ENCODE measurements around the gene OR2J2.
"Not testable (repeated sequence)": the region's sequence is repeated elsewhere in the genome, so short reads cannot be mapped to it uniquely, and the experiment has no call there.

Gene OR2J2

DNA sequence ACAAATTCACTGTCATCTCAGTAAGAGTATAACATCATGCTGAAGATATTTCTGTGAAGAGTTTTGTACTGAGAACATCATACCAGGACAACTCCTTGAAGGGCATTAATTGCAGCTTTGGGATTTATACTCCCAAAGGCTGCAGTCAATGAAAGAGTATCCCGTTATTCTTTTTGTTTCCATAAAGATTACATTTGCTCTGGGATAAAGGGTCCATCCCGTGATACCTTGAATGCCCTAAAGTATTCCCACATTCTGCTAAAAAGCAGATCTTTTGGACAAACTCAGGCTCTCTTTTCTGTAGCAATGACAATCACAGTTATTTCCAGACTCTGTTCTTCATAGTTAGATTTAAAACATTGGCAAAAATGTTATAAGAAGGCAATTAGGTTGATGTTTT lies at the start of gene OR2J2:
OR2J2 (plus strand) TSS at position 301 of the 400 bp plus-strand sequence. CDS start 2,729 bp downstream, outside the sequence.
- not testable (repeated sequence) for DNase-seq (ENCODE audit: insufficient read length, low spot score); FAIRE-seq

GRCh38 chr6:29129326-29130012 lies 41.2 kb upstream of the OR2J2 start:
- FAIRE-seq (no peak), DNase-seq (ENCODE audit: insufficient read length, low spot score) (no peak)
- TF ChIP-seq POLR2A (IDR thresholded peaks at IDR 0.05; ENCODE audit: low read depth, low read length) = no peak

DNA sequence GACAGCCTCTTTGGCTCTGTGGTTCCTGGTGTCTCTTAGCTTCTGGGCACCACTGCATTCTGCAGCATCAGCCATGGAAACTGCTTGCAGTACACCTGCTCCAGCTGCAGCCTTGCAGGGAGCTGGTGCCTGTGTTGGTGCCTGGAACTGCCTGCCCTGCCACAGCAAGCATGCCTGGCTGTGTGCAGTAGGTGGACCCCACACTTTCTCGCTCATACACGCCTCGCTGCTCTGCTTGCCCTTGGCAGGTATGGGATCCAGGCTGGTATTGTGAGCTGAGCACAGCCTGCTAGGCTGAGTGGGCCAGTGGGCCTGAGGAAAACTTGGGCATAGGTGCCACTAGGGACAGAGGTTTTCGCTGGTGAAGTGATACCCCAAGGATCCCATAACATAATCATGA lies 40.1 kb upstream of the OR2J2 start:
- no peak for TF ChIP-seq POLR2A (IDR thresholded peaks at IDR 0.05; ENCODE audit: low read depth, low read length)
- FAIRE-seq (no peak), DNase-seq (ENCODE audit: insufficient read length, low spot score) (no peak)

DNA sequence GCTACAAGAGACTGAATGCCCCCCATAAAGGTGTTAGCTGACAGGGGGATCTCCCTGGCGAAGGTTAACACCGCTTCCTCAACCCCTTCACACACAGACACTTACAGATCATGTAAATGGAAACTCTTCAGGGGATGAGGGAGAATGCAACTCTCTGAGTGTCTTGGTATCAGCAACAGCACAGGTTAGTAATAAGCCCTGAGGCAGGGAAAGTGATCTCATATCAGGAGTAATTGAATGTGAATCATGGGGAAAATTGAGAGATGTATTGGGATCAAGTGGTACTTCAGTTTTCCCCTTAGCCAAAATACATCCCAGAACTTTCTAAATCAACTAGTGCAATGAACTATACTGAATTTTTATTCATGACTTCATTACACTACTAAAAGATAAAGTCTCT lies 39.0 kb upstream of the OR2J2 start:
- FAIRE-seq = no peak
- DNase-seq (ENCODE audit: insufficient read length, low spot score) = no peak
- TF ChIP-seq POLR2A (IDR thresholded peaks at IDR 0.05; ENCODE audit: low read depth, low read length) = no peak

DNA sequence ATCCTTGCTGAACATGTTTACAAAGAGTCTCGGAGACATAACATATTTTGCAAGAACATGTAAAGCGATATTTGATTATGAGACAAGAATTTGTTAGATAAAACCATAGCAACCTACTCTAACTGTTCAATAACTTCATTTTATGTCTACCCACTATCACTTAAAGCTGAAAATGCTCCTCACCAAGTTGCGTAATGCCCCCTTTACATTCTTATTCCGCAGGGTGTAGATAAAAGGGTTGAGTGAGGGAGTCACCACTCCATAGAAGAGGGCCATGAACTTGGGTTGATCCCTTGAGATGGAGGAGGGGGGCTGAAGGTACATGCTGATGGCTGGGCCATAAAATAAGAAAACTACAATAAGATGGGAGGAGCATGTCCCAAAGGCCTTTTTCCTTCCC lies 33.0 kb upstream of the OR2J2 start:
- DNase-seq (ENCODE audit: insufficient read length, low spot score) (no peak), FAIRE-seq (no peak)
- TF ChIP-seq POLR2A (IDR thresholded peaks at IDR 0.05; ENCODE audit: low read depth, low read length) = no peak

DNA sequence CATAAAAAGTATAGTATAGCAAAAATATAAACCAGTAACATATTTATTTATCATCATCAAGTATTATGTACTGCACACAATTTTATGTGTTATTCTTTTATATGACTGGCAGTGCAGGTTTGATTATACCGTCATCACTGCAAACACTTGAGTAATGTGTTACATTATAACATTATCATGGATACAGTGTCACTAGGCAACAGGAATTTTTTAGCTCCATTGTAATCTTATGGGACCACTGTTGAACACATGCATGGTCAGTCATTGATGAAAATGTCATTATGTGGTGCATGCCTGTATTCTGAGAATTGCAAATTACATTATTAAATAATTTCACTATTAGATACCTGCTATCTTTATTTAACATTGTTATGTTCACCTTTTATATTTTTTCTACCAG lies 29.1 kb upstream of the OR2J2 start:
- DNase-seq (ENCODE audit: insufficient read length, low spot score) = no peak
- FAIRE-seq = no peak
- no peak for TF ChIP-seq POLR2A (IDR thresholded peaks at IDR 0.05; ENCODE audit: low read depth, low read length)

DNA sequence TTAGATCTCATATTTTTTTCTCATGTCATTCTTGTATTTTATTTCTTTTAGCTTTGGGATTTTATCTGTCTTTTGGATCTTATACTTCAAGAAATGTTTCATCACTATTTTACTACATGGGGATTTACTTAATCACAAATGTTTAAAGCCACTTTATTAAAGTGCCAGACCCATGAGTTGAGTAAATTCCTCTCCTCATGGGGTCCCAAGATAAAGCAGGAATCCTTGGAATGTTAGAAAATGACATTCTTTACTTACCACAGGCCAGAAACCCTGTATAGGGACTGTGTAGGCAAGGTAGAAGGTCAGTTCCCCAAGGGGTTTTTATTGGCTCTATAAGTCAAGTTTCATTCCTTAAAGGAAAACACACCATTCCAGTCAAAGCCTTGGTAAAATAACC lies 28.4 kb upstream of the OR2J2 start:
- DNase-seq (ENCODE audit: insufficient read length, low spot score) (no peak), FAIRE-seq (no peak)
- TF ChIP-seq POLR2A (IDR thresholded peaks at IDR 0.05; ENCODE audit: low read depth, low read length) = no peak

- no peak for TF ChIP-seq POLR2A (IDR thresholded peaks at IDR 0.05; ENCODE audit: low read depth, low read length)
- no peak for DNase-seq (ENCODE audit: insufficient read length, low spot score)
- no peak for FAIRE-seq
These were observed 24.5 kb upstream of the OR2J2 start for GRCh38 chr6:29146179-29146578.

DNA sequence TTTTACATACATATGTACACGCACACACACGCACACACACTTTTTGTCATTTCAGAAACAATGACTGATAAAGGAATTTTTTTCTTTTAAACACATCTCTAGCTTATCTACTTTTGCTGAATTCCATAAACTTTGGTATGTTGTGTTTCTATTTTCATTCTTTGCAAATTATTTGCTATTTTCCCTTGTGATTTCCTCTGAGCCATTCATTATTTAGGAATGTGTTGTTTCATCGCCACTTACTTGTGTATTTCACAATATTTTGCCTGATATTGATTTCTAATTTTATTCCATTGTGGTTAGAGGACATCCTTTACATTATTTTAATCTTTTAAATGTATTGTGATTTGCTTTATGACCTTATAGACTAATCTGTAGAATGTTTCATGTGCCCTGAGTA lies 23.6 kb upstream of the OR2J2 start:
- DNase-seq (ENCODE audit: insufficient read length, low spot score) = no peak
- FAIRE-seq = no peak
- TF ChIP-seq POLR2A (IDR thresholded peaks at IDR 0.05; ENCODE audit: low read depth, low read length) = no peak

- FAIRE-seq; DNase-seq (ENCODE audit: insufficient read length, low spot score): not testable (repeated sequence)
These were observed 21.3 kb upstream of the OR2J2 start for GRCh38 chr6:29149444-29149843.

DNA sequence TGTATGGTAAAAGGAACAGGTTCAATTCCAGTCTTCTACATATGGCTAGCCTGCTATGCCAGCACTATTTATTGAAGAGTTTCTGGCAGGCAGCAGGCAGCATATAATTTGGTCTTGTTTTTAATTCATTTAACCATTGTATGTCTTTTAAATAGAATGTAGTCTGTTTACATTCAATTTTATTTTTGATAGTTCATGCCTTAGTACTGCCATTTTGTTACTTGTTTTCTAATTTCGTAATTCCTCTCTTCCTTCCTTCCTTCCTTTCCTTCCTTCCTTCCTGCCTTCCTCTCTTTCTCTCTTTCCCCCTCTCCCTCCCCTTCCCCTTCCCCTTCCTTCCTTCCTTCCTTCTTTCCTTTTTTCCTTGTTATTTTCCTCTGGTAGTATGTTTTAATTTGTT lies 17.6 kb upstream of the OR2J2 start:
- TF ChIP-seq POLR2A (IDR thresholded peaks at IDR 0.05; ENCODE audit: low read depth, low read length) = no peak
- DNase-seq (ENCODE audit: insufficient read length, low spot score) = no peak
- FAIRE-seq = no peak

DNA sequence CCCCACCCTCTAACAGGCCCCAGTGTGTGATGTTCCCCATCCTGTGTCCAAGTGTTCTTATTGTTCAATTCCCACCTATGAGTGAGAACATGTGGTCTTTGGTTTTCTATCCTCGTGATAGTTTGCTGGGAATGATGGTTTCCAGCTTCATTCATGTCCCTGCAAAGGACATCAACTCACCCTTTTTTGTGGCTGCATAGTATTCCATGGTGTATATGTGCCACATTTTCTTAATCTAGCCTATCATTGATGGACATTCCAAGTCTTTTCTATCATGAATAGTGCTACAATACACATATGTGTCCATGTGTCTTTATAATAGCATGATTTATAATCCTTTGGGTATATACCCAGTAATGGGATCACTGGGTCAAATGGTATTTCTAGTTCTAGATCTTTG lies 15.5 kb upstream of the OR2J2 start:
- not testable (repeated sequence) for DNase-seq (ENCODE audit: insufficient read length, low spot score); FAIRE-seq

DNA sequence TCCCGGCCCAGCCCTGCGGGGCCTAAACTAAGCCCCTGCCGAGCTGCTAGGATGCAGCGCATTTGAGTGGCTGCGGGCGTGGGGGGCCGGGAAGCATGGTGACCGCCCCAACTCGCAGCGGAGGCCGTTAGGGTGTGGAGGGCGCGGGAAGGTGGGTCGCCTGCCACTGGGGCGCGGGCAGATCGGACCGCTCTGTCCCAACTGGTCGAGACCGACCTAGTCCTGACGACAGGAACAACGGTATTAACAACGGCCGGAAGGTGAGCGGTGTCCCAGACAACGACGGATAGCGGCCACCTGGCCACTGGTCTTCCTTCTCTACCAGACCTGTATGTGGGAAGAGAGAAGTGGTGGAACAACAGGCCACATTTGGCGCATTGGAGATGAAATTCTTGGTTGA lies 10.8 kb upstream of the OR2J2 start:
- not testable (repeated sequence) for DNase-seq (ENCODE audit: insufficient read length, low spot score); FAIRE-seq

GRCh38 chr6:29165571-29165970 lies 5.1 kb upstream of the OR2J2 start:
- DNase-seq (ENCODE audit: insufficient read length, low spot score); FAIRE-seq: not testable (repeated sequence)

DNA sequence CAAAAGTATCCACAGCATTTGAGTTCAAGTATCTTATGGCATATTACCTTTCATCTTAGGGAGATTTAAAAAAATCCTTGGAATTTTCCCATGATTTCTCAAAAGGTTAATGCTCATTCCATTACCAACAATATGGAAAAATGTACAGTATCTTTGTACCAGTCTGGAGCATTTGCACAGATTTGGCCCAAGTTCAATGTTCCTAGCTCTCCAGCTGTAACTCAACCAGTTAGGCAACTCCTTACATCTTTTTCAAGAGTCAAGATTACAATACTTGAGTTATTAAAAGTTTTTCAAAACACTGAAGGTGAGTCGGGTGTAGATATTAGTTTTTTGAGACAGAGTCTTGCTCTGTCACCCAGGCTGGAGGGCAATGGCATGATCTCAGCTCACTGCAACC lies 1.0 kb downstream of the OR2J2 start:
- no peak for TF ChIP-seq POLR2A (IDR thresholded peaks at IDR 0.05; ENCODE audit: low read depth, low read length)
- DNase-seq (ENCODE audit: insufficient read length, low spot score) (no peak), FAIRE-seq (no peak)

DNA sequence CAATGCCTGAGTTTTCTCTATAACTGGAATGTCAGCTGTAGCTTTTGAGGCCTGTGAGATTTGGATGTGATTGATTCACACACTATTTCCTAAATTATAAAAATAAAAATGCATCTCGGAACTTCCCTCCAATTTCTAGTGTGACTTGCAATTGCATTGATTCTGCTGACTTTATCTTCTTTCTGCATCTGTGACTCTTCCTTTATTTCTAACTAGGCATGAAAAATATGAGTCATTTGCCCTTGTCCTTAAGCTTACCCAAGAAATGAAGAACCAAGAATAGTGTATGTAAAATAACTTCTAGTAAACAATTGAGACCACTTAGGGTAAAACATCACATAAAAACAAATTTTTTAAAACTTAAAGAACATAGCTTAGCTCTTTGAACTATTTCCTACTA lies 12.9 kb downstream of the OR2J2 start:
- no peak for TF ChIP-seq POLR2A (IDR thresholded peaks at IDR 0.05; ENCODE audit: low read depth, low read length)
- FAIRE-seq = no peak
- no peak for DNase-seq (ENCODE audit: insufficient read length, low spot score)

DNA sequence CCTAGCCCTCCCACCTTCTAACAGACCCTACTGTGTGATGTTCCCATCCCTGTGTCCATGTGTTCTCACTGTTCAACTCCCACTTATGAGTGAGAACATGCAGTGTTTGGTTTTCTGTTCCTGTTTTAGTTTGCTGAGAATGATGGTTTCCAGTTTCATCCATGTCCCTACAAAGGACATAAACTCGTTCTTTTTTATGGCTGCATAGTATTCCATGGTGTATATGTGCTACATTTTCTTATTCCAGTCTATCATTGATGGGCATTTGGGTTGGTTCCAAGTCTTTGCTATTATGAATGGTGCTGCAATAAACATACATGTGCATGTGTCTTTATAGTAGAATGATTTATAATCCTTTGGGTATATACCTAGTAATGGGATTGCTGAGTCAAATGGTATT lies 18.0 kb downstream of the OR2J2 start:
- not testable (repeated sequence) for DNase-seq (ENCODE audit: insufficient read length, low spot score); FAIRE-seq

All from H54 (cell line).